ENCODE results near the gene ARHGAP32.

ARHGAP32 gene

GRCh38 chr11:129209891-129210830 lies 18.0 kb upstream of the ARHGAP32 start:
- TF ChIP-seq MYC (IDR thresholded peaks at IDR 0.05; ENCODE audit: low read depth, low read length) (no peak), POLR2A (IDR thresholded peaks at IDR 0.05; ENCODE audit: extremely low read depth, insufficient read length) (no peak), CTCF (IDR thresholded peaks at IDR 0.05; ENCODE audit: low read depth, low read length) (no peak)
- TF ChIP-seq, protein P1, sequence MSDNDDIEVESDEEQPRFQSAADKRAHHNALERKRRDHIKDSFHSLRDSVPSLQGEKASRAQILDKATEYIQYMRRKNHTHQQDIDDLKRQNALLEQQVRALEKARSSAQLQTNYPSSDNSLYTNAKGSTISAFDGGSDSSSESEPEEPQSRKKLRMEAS (IDR thresholded peaks at IDR 0.05; ENCODE audit: low read depth, low read length), result no peak
- no peak for DNase-seq (ENCODE audit: low read depth)
- no peak overlapping the region for H3K4me3 ChIP-seq (ENCODE audit: low read depth, low read length)

DNA sequence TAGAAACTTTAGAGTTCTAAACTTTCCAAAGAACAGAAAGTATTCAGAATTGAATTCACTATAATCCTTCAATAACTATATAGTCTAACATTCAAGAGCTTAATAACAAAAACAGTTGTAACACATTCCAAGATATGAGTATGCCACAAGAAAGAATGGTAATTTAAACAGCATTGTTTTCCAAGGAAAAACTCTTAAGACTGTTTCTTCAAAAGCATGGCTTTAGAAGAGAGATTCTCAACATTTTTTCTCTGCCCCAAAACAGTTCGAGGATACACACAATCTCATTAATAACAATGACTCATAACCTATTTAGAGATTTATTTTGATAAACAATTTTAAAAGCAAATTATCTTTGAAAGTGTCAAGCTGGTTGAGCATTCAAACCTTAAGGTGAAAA lies 16.7 kb upstream of the ARHGAP32 start:
- TF ChIP-seq MYC (IDR thresholded peaks at IDR 0.05; ENCODE audit: low read depth, low read length) (no peak), CTCF (IDR thresholded peaks at IDR 0.05; ENCODE audit: low read depth, low read length) (no peak), POLR2A (IDR thresholded peaks at IDR 0.05; ENCODE audit: extremely low read depth, insufficient read length) (no peak)
- TF ChIP-seq, protein P1 (IDR thresholded peaks at IDR 0.05; ENCODE audit: low read depth, low read length), result no peak

DNA sequence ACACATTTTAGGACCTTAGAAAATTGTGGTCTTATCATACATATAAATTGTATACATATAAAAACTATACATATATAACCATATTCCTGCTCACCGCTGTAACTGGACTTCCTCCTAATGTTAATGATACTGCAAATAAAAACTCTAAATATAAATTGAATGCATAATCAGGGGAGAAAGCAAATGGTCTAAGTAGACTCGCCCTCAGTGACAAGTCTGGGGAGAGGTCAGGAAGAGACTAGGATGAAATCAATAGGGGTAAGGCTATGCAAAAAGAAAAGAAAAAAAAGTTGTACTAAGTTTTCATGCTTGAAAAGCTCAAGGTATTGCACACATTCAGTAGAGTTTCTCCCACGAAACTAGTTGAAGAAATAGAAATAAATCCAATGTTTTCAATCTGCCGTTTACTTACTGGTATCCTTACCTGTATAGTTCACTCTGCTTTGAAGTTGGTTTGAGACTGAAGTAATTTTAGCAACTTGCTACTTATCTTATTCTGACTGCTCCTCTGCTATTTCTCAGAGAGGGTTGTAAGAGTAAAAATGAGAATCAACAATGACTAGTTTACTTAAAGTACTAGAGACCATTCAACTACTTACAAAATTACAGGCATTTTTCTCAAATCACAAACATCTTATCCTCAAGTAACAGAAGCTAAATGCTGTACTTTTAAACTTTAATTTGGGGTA lies 12.2 kb upstream of the ARHGAP32 start:
- H3K4me3 ChIP-seq (ENCODE audit: low read depth, low read length), result no peak overlapping the region
- TF ChIP-seq POLR2A (IDR thresholded peaks at IDR 0.05; ENCODE audit: extremely low read depth, insufficient read length) (no peak), MYC (IDR thresholded peaks at IDR 0.05; ENCODE audit: low read depth, low read length) (no peak), CTCF (IDR thresholded peaks at IDR 0.05; ENCODE audit: low read depth, low read length) (no peak)
- TF ChIP-seq, protein P1 (IDR thresholded peaks at IDR 0.05; ENCODE audit: low read depth, low read length), result no peak
- no peak for DNase-seq (ENCODE audit: low read depth)

More for the DNA sequence above, 16.7 kb upstream of the ARHGAP32 start:
- H3K4me3 ChIP-seq (ENCODE audit: low read depth, low read length), result no peak overlapping the region
- no peak for DNase-seq (ENCODE audit: low read depth)

DNA sequence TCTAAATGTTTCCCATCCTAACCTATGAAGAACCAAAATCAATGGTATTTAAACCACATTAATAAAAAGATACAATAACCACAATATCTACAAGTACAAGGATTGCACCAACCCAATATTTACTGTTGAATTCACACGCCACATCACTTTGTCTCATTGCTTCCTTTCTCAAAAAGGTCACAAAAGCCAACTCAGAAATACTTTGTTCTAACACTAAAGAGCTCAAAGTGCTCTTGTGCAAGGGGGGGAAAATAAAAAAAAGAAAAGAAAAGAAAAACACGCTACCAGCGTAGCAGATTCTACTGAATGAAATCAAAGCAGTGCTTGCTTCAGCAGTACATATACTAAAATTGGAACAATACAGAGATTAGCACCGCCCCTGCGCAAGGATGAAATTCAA lies 10.5 kb upstream of the ARHGAP32 start:
- no peak overlapping the region for H3K4me3 ChIP-seq (ENCODE audit: low read depth, low read length)
- no peak for TF ChIP-seq POLR2A (IDR thresholded peaks at IDR 0.05; ENCODE audit: extremely low read depth, insufficient read length)
- no peak for DNase-seq (ENCODE audit: low read depth)

- TF ChIP-seq CTCF (IDR thresholded peaks at IDR 0.05; ENCODE audit: low read depth, low read length), result no peak
- TF ChIP-seq, protein P1 (IDR thresholded peaks at IDR 0.05; ENCODE audit: low read depth, low read length), result no peak
- TF ChIP-seq MYC (IDR thresholded peaks at IDR 0.05; ENCODE audit: low read depth, low read length), result no peak
- TF ChIP-seq POLR2A (IDR thresholded peaks at IDR 0.05; ENCODE audit: extremely low read depth, insufficient read length), result no peak
- no peak for DNase-seq (ENCODE audit: low read depth)
- no peak overlapping the region for H3K4me3 ChIP-seq (ENCODE audit: low read depth, low read length)
Measured at GRCh38 chr11:129195682-129196081, 3.6 kb upstream of the ARHGAP32 start.

GRCh38 chr11:129191649-129192048 lies 476 bp downstream of the ARHGAP32 start:
- no peak for DNase-seq (ENCODE audit: low read depth)
- TF ChIP-seq CTCF (IDR thresholded peaks at IDR 0.05; ENCODE audit: low read depth, low read length) (no peak), POLR2A (IDR thresholded peaks at IDR 0.05; ENCODE audit: extremely low read depth, insufficient read length) (no peak), MYC (IDR thresholded peaks at IDR 0.05; ENCODE audit: low read depth, low read length) (no peak)
- TF ChIP-seq, protein P1 (IDR thresholded peaks at IDR 0.05; ENCODE audit: low read depth, low read length), result no peak
- no peak overlapping the region for H3K4me3 ChIP-seq (ENCODE audit: low read depth, low read length)

Data from NB4 (cell line).